Fibroblast of the aortic adventitia (primary cell): ENCODE results near the gene INSYN1. TPM values are rescaled to one million over a fixed set of nuclear protein-coding genes. Genes with fewer than 3 reads are reported as not detected.

Source experiments
- DNase-seq: peaks from one replicate; pipeline ENCODE4 v3.0.0-alpha.2; 2010; ENCODE audit warnings: low read depth
- H3K4me3 ChIP-seq: 2 replicates; pipeline ENCODE4 v1.5.1; 2011; ENCODE audit warnings: low read depth, mild to moderate bottlenecking, control low read depth, low read length, moderate library complexity
- total RNA-seq: library from RNA; depleted of rRNA; stranded (reverse); fragments of >200 nt; gene quantifications from 2 replicates; pipeline ENCODE4 v1.2.3, GENCODE V29; 2012; ENCODE audit warnings: low replicate concordance
- TF ChIP-seq, protein P1 (sequence below): IDR thresholded peaks from 2 replicates; pipeline ENCODE4 v1.5.1; 2011; ENCODE audit warnings: mild to moderate bottlenecking, low read length, control low read depth, inconsistent platforms; ENCODE audit not compliant: insufficient read depth

Gene INSYN1
- total RNA-seq, 1 donor, result 1.2 TPM

DNA sequence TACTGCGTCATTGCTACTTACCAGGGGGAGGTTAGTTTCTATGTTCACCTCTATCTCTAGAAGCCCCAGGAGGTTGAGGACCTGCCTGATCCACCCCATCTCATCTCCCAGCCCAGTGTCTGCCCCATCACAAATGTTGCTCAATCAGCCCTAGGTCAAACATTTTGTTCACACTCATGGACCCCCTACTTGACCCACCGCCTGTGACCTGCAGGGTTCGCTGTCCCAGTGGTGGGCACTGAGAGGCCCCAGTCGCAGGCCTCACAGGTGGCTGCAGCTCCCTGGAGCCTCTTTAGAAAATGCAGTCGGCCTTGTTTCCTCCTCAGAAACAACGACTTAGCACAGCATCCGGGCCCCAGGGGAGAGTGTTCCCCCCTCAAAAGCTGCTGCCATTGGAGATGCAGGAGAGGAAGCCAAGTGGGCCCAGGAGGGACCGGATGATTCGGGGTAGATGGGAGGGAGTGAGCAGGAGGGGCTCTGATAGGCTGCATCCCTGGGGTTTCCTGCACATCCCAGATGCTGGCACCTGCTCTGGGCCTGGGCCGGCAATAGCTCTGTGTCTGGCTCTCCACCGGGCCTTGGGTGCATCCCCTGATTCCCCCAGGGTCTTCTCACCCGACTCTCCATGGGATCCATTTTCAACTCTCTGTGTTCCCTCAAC is 18.4 kb upstream of the INSYN1 start:
- DNase-seq, result no peak
- H3K4me3 ChIP-seq, result no peak overlapping the region
- TF ChIP-seq, protein P1, sequence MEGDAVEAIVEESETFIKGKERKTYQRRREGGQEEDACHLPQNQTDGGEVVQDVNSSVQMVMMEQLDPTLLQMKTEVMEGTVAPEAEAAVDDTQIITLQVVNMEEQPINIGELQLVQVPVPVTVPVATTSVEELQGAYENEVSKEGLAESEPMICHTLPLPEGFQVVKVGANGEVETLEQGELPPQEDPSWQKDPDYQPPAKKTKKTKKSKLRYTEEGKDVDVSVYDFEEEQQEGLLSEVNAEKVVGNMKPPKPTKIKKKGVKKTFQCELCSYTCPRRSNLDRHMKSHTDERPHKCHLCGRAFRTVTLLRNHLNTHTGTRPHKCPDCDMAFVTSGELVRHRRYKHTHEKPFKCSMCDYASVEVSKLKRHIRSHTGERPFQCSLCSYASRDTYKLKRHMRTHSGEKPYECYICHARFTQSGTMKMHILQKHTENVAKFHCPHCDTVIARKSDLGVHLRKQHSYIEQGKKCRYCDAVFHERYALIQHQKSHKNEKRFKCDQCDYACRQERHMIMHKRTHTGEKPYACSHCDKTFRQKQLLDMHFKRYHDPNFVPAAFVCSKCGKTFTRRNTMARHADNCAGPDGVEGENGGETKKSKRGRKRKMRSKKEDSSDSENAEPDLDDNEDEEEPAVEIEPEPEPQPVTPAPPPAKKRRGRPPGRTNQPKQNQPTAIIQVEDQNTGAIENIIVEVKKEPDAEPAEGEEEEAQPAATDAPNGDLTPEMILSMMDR, result no peak

DNA sequence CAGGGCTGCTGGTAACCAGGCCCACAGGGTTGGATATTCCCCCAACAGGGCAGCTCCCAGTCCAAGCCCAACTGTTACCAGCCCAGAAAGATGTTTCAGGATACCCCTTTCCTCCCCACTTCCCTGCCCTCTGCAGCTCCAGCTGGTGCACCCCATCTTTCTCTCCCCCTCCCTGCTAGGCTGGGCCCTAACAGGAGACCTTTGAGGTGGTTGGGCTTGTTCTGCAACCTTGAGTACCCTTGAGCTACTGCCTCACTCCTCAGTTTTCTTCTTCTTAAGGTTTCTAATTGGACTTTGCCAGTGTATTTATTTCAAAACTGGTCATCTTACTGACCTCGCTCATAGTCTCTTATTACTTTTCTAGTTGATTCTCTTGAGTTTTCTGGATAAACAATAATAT is 16.9 kb upstream of the INSYN1 start:
- TF ChIP-seq, protein P1, result no peak
- no peak for DNase-seq
- no peak overlapping the region for H3K4me3 ChIP-seq

DNA sequence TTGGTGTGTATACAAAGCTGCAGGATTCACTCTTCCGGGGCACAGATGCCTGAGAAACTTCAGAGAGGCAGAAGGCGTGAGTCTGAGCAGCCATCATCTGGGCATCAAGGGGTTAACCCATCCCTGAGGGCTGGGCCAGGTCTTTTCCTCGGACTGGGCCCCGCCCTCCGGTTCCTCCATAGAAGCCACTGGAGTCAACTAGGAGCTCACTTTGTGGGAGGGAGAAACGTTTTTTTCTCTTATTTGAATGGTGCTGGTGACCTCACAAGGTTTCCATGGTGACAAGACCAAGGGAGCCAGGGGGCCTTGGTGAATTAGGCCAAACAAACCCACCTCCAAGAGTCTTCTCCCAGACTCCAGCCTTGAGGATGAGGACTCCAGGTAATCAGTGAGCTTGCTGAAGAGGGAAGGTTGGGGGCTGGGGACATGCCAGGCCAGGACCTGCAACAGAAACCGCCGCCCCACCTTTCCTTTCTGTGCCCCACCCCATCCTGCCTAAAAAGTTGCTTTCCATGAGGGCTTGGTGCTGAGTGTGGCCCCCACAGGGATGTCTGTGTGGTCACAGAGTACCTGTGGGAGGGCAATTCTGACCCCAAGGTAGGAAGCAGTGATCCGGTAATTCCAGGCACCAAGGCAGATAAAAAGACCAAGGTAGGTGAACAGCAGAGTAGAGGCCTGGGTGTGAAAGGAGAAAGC is 14.8 kb upstream of the INSYN1 start:
- TF ChIP-seq, protein P1, result no peak
- no peak overlapping the region for H3K4me3 ChIP-seq
- no peak for DNase-seq

DNA sequence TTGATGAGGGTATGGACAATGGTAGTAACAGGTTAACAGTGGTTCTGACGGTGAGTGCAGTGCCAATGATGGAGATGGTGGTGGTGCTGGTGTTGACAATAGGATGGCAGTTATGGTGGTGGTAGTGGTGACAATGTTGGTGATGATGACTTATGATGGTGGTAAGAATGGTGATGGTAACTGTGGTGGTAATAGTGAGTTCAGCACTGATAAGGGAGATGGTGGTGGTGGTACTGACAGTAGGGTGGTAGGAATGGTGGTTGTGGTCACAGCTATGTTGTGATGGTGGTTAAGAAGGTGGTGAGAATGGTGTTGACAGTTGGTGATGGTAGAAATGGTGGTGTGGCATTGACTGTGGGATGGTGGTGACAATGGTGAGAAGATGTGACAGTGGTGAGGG is 13.4 kb upstream of the INSYN1 start:
- no peak overlapping the region for H3K4me3 ChIP-seq
- TF ChIP-seq, protein P1, result no peak
- no peak for DNase-seq

DNA sequence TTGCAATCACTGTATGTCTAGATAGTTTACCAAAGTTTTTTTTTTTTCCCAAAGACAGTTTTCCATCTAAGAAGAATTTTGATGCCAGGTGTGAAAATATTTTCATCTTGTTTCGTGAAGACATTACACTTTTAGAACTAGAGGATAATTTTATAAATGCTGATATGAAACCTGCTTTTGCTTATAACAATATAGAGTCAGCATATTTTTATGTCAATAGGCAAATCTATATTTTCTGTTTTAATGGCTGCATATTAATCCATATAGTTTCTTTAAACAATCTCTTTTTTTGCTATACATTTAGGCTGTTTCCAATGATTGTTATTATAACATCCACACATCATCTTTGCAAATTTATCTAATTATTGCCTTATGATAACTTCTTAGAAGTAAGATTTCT is 12.6 kb upstream of the INSYN1 start:
- H3K4me3 ChIP-seq, result no peak overlapping the region
- no peak for DNase-seq
- TF ChIP-seq, protein P1, result no peak

DNA sequence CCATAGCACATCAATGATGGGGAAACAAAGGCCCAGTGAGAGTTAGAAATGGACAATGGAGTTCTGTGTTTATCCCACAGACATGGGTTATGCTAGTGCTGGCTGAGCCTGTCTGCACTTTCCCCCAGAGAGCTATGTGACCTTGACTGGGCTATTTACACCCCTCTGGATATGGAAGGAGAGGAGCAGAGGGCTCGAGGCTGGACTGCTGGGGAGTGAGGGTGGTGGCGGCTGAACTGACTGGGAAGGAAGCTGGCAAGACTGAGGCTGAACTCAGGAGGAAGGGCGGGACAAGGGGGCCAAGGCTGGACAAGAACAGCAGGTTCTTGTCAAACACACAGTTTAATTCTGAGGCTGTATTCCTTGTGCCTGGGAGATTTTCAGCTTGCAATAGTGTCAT is 10.8 kb upstream of the INSYN1 start:
- DNase-seq, result no peak
- TF ChIP-seq, protein P1, result no peak
- no peak overlapping the region for H3K4me3 ChIP-seq
